T-helper 1 cell treated with Interleukin-12 subunit alpha and Interleukin-12 subunit beta and Interleukin-4 antibody, amounts not matched to agents 30 μg/mL and 1 μg/mL, for 36 hours (primary cell): ENCODE data around the gene EIF1AX.

Source experiments
- H3K27ac Mint-ChIP-seq: one replicate; pipeline ENCODE4 v1.8.0; 2021; ENCODE audit warnings: mild to moderate bottlenecking, mixed read lengths
- H3K27me3 Mint-ChIP-seq: one replicate; pipeline ENCODE4 v1.8.0; 2021; ENCODE audit warnings: low read depth, mixed read lengths
- H3K36me3 Mint-ChIP-seq: one replicate; pipeline ENCODE4 v1.8.0; 2021; ENCODE audit warnings: low read depth, mixed read lengths
- H3K4me1 Mint-ChIP-seq: one replicate; pipeline ENCODE4 v1.8.0; 2021; ENCODE audit warnings: low read depth, mixed read lengths
- H3K4me3 Mint-ChIP-seq: one replicate; pipeline ENCODE4 v1.8.0; 2021; ENCODE audit warnings: mild to moderate bottlenecking, moderate library complexity, mixed read lengths
- H3K9me3 Mint-ChIP-seq: one replicate; pipeline ENCODE4 v1.8.0; 2021; ENCODE audit warnings: mixed read lengths

The EIF1AX gene

GRCh38 chrX:20111271-20111670 lies 30.4 kb downstream of the EIF1AX start:
- H3K4me1 Mint-ChIP-seq = no peaks in the 10 kb centered on the region
- no peaks in the 10 kb centered on the region for H3K9me3 Mint-ChIP-seq
- H3K4me3 Mint-ChIP-seq = no peak overlapping the region
- H3K36me3 Mint-ChIP-seq = no peaks in the 10 kb centered on the region
- H3K27me3 Mint-ChIP-seq = peaks cover 16% of the 10 kb centered on the region
- H3K27ac Mint-ChIP-seq = no peak overlapping the region

- no peak overlapping the region for H3K4me3 Mint-ChIP-seq
- no peaks in the 10 kb centered on the region for H3K27me3 Mint-ChIP-seq
- H3K27ac Mint-ChIP-seq = no peak overlapping the region
- H3K36me3 Mint-ChIP-seq = no peaks in the 10 kb centered on the region
- H3K4me1 Mint-ChIP-seq = no peaks in the 10 kb centered on the region
- no peaks in the 10 kb centered on the region for H3K9me3 Mint-ChIP-seq
These were observed 39.6 kb downstream of the EIF1AX start for GRCh38 chrX:20101934-20102581.

GRCh38 chrX:20091499-20091898 lies 50.1 kb downstream of the EIF1AX start:
- Mint-ChIP-seq H3K4me3 (no peak overlapping the region), H3K27me3 (peaks cover 4% of the 10 kb centered on the region), H3K9me3 (no peaks in the 10 kb centered on the region)

GRCh38 chrX:20089845-20090244 lies 51.8 kb downstream of the EIF1AX start:
- H3K4me3 Mint-ChIP-seq = no peak overlapping the region
- H3K27me3 Mint-ChIP-seq = peaks cover 4% of the 10 kb centered on the region
- H3K27ac Mint-ChIP-seq = no peak overlapping the region
- no peaks in the 10 kb centered on the region for H3K9me3 Mint-ChIP-seq
- no peaks in the 10 kb centered on the region for H3K4me1 Mint-ChIP-seq
- no peaks in the 10 kb centered on the region for H3K36me3 Mint-ChIP-seq

More at GRCh38 chrX:20091499-20091898, 50.1 kb downstream of the EIF1AX start:
- Mint-ChIP-seq H3K36me3 (no peaks in the 10 kb centered on the region), H3K4me1 (no peaks in the 10 kb centered on the region), H3K27ac (no peak overlapping the region)

- Mint-ChIP-seq H3K4me3 (no peak overlapping the region), H3K36me3 (no peaks in the 10 kb centered on the region), H3K4me1 (no peaks in the 10 kb centered on the region), H3K9me3 (no peaks in the 10 kb centered on the region), H3K27ac (no peak overlapping the region), H3K27me3 (no peaks in the 10 kb centered on the region)
These were observed 61.4 kb downstream of the EIF1AX start for GRCh38 chrX:20080277-20080676.
